Parietal lobe (tissue), 2 donors: ENCODE measurements around the gene HNRNPUL1. TPM values are rescaled to one million over a fixed set of nuclear protein-coding genes. Genes with fewer than 3 reads are reported as not detected.

Experiments
- small RNA-seq: library from RNA; depleted of rRNA; stranded (forward); fragments of <200 nt; gene quantifications from one replicate; pipeline ENCODE3, GENCODE V24; 2014; ENCODE audit warnings: low replicate concordance
- total RNA-seq: library from RNA; depleted of rRNA; stranded (reverse); fragments of >200 nt; gene quantifications from one replicate; pipeline ENCODE4 v1.2.3, GENCODE V29; 2014

Gene HNRNPUL1
- total RNA-seq = 128 TPM

GRCh38 chr19:41263850-41264580 lies at the start of gene HNRNPUL1:
Gene HNRNPUL1 (plus strand): TSS chr19:41264372. CDS start chr19:41264504, 132 bp downstream.

GRCh38 chr19:41218615-41219507 lies 45.3 kb upstream of the HNRNPUL1 start, which contains the start of gene AXL:
Gene AXL (plus strand): TSS chr19:41219223. CDS start chr19:41219393, 170 bp downstream.

GRCh38 chr19:41310033-41310831 lies 46.1 kb downstream of the HNRNPUL1 start, which contains the start of gene CCDC97:
Gene CCDC97 (plus strand): TSS chr19:41310172. CDS start chr19:41310311, 139 bp downstream.

GRCh38 chr19:41353466-41354342 lies 89.5 kb downstream of the HNRNPUL1 start, which contains the start of gene TGFB1:
Gene TGFB1 (minus strand): TSS chr19:41353922. CDS start chr19:41353044, 878 bp downstream.

Small RNA genes within 50 kb of the gene (small RNA-seq; reads per million reads assigned to genes)
- gene RN7SL34P = not detected

Other genes starting within 250 kb of the HNRNPUL1 start
- not detected for gene CYP2A13, start 175.9 kb upstream of the HNRNPUL1 start, total RNA-seq
- not detected for gene CYP2F1, start 149.9 kb upstream of the HNRNPUL1 start, total RNA-seq
- not detected for gene CYP2S1, start 71.2 kb upstream of the HNRNPUL1 start, total RNA-seq
- gene AXL, start 45.1 kb upstream of the HNRNPUL1 start, total RNA-seq = 7.5 TPM
- 11.0 TPM for gene CCDC97, start 45.8 kb downstream of the HNRNPUL1 start, total RNA-seq
- 1.6 TPM for gene TGFB1, start 89.5 kb downstream of the HNRNPUL1 start, total RNA-seq
- 4.7 TPM for gene B9D2, start 99.8 kb downstream of the HNRNPUL1 start, total RNA-seq
- 9.7 TPM for gene TMEM91, start 112.2 kb downstream of the HNRNPUL1 start, total RNA-seq
- gene EXOSC5, start 133.0 kb downstream of the HNRNPUL1 start, total RNA-seq = 16.3 TPM
- gene BCKDHA, start 133.4 kb downstream of the HNRNPUL1 start, total RNA-seq = 42.3 TPM
- not detected for gene B3GNT8, start 163.0 kb downstream of the HNRNPUL1 start, total RNA-seq
- 15.7 TPM for gene DMAC2, start 175.5 kb downstream of the HNRNPUL1 start, total RNA-seq
- gene ERICH4, start 178.8 kb downstream of the HNRNPUL1 start, total RNA-seq = not detected